GM03348 (cell line): ENCODE results near the gene RBPJ.
A peak's percentile ranks its signal among the peaks of the same experiment; 100 is the strongest.
"Not testable (repeated sequence)": the region's sequence is repeated elsewhere in the genome, so short reads cannot be mapped to it uniquely, and the experiment has no call there.

Experiments used
- DNase-seq: peaks from one replicate; pipeline ENCODE4 v3.0.0; 2012; ENCODE audit warnings: low spot score

The RBPJ gene

GRCh38 chr4:26375551-26375950 is 54.7 kb downstream of the RBPJ start:
- DNase-seq, result no peak

DNA sequence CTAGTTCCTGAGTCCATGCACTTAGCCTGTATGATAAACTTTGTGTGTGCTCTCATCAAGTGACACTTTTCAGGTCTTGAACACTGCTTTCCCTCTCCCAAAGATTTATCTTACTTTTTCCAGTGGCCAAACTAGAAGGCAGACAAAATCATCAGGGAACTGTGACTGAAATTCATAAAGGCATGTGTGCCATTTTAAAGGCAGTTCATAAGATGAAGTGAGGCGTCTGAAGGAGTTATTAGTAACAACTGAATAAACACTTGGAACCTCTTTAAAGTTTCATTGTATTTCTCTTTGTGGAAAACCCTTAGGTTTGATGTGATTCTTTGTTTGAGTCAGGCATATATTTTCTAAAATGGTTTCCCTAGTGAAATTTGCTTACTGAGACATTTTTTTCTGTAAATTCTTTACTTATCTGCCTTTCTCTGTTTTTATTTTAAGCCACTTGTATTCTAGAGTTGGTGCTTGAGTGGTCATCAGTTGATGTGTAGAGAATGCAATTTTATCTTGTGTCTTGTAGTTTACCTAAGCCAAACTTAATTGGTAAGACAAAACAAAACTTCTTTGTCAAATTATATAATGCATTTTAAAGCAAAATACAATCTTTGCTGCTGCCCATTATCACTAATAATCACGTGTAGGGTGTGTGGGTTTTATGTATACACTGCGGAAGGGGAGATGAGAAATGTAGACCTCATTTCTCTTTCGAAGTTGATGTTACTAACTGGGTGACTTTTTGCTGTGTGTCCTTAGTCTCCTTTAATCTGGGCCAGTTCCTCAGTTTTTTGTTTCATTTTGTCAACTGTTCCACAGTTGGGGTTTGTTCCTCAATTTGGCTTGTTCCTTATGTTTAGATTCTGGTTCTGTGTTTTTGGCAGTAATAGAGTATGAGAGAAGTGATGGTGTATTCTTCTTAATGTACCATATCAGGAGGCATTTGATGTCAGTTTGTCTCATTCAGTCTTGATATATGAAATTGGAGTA is 56.8 kb downstream of the RBPJ start:
- no peak for DNase-seq

DNA sequence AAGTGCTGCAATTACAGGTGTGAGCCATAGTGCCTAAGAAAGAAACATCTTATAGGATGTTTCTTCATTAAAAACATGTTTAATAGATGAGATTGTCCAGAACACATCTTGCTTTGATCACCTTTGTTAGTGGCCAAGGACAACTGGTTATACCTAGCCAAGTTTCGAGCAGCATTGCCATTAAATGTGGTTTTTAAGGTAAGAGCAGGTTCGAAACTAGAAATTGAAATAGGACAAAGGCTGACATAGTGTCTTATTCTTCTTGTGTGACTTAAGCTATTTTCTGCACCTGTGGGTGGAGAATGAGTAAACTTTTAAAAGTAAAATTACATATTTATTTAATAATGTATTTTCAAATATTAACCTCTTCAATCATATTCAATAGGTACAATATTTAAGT is 59.0 kb downstream of the RBPJ start:
- DNase-seq, result no peak

GRCh38 chr4:26380740-26381139 is 59.9 kb downstream of the RBPJ start:
- DNase-seq, result no peak

DNA sequence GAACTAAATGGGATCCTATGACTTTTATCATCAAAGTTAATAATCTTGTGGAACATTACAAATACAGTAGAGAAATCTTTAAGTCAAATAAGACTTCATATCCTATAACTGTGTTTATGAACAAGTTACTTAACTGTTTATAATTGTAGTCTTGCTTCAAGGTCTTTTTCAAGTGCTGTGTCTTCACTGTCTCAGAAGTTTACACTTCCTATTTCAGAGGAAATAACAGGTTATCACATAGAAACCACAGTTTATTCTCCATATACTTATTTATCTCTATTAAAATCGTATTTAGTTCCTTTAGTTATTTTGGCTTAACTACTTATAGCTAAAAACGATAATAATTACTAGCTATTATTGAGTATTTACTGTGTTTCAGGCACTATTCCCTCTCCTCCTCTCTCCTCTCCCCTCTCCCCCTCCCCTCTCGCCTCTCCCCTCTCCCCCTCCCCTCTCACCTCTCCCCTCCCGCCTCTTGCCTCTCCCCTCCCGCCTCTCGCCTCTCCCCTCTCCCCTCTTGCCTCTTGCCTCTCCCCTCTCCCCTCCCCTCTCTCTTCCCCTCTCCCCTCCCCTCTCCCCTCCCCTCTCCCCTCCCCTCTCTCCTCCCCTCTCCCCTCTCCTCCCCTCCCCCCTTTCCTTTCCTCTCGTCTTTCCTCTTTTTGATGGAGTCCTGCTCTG is 63.7 kb downstream of the RBPJ start:
- DNase-seq, result no peak

DNA sequence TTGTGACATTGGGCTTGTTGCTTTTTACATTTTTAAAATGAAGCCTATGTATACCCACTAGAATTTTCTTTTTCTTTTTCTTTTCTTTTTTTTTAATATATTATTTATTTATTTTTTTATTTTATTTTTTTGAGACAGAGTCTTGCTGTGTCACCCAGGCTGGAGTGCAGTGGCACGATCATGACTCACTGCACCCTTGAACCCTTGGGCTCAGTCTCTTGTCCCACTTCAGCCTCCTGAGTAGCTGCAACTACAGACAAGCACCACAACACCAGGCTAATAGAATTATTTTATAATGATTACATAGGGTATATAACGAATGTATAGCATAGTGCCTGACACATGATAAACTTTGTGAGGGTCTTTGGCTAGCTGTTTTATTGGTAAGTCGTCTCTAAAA is 64.9 kb downstream of the RBPJ start:
- no peak for DNase-seq

DNA sequence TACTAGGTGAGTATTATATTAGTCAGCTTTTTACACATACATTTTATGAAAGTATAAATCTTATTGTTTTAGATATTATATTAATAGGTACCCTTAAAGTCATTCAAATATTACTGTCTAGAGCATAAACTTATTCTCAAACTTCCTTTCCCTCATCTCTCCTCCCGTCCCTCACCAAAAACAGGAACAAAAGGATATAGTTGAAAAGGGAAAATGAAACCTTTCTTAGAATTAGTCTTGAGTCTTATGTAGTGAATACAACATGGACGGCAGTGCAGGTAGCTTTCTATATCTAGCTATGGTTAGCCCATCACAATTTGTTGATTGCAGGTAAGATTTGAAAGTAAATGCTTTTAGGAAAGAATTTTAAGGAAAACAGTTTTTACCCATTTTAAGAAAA is 65.6 kb downstream of the RBPJ start:
- no peak for DNase-seq

GRCh38 chr4:26388671-26389070 is 67.9 kb downstream of the RBPJ start:
- DNase-seq, result peak; percentile 13

DNA sequence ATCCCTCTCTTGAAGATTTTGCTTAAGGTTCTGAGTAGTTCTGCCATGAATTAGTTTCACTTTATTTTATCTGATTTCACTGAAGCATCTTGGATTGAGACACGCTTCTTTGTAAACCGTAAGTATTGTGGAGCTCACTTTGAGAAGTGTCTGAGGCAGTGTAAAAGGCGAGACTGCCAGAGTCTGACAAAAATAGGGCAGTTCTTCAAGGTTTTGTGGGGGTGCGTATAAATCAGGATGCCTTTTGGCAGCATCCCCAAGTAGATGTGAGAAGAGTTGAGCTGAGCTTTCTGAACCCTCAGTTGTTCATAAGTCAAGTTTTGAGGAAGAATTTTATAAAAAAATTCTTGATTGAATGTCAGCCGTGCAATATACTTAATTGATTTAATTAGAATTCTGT is 76.3 kb downstream of the RBPJ start:
- peak; percentile 17 for DNase-seq

DNA sequence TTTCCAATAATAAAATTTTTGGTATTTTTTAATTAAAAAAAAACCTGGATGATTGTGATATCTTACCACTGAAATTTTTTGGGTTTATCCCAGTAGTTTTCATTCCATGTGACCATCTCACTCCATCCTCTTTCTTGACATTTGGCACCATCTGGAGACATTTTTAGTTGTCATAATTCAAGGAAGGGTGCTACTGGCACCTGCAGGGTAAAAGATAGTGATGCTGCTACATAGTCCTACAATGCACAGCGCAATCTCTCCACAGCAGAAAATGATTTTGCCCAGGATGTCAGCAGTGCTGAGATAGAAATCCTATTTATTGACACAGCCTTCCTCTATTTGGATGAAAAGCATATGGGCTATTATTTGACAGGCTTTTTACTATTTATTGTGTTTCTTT is 79.3 kb downstream of the RBPJ start:
- no peak for DNase-seq

GRCh38 chr4:26402017-26402416 is 81.2 kb downstream of the RBPJ start:
- not testable (repeated sequence) for DNase-seq

DNA sequence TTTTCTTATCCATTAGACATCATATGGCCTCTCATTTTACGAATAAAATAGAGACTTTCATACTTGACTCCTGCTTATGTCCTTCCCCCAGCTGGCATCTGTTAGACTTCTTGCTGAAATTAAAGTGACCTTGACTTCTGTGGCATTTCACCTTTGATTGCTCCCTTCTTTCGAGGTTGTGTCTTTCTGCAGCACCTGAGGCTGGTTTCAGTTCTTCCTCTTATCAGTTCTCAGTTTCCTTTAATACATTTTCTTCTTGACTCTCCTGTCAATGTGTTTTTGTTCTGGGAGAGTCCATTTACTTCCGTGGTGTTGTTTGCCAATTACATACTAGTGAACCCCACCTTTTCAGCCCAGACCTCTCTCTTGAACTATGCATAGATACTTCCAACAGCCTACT is 81.6 kb downstream of the RBPJ start:
- DNase-seq, result no peak

DNA sequence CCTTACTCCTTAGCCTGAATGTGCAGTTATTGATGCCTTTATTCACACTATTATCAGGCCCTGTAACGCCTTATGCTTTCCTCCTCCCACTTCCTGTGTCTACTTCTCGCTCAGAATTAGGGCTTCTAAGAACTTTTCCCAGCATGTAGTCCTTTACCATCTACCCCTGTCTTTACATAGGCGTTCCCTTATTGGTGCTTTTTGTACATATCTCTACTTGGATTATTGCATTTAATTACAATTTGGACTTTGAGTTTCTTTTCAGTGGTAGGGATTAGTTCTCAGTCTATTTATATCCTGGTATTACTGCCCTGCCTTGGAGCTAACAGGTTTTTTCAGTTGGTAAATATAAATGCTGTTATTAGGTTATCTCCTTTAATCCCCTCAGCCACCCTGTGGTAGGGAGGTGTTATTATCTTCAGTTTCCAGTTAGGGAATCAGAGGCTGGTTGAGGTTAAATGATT is 84.0 kb downstream of the RBPJ start:
- DNase-seq, result no peak

GRCh38 chr4:26406346-26406975 is 85.6 kb downstream of the RBPJ start:
- DNase-seq, result no peak

DNA sequence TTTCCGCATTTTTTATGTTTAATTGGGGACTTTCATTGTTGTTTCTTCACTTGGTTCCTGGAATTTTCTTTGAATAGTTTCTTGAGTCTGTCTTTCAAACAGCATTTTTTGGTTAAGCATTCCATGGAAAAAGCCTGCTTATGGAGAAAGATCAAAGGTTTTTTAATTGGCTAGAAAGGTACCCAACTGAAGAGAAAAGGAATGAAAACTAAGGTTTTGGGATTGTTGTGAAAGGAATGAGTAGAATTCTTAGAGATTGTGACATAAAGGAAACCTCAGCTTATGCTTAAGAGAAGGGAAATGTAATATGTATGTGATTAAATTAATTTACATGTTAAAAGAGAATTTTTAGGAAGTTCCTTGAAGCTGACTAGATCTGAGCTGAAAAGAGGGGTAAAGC is 86.7 kb downstream of the RBPJ start:
- peak; percentile 16 for DNase-seq

GRCh38 chr4:26410385-26411293 is 89.8 kb downstream of the RBPJ start:
- peak; percentile 60 for DNase-seq

DNA sequence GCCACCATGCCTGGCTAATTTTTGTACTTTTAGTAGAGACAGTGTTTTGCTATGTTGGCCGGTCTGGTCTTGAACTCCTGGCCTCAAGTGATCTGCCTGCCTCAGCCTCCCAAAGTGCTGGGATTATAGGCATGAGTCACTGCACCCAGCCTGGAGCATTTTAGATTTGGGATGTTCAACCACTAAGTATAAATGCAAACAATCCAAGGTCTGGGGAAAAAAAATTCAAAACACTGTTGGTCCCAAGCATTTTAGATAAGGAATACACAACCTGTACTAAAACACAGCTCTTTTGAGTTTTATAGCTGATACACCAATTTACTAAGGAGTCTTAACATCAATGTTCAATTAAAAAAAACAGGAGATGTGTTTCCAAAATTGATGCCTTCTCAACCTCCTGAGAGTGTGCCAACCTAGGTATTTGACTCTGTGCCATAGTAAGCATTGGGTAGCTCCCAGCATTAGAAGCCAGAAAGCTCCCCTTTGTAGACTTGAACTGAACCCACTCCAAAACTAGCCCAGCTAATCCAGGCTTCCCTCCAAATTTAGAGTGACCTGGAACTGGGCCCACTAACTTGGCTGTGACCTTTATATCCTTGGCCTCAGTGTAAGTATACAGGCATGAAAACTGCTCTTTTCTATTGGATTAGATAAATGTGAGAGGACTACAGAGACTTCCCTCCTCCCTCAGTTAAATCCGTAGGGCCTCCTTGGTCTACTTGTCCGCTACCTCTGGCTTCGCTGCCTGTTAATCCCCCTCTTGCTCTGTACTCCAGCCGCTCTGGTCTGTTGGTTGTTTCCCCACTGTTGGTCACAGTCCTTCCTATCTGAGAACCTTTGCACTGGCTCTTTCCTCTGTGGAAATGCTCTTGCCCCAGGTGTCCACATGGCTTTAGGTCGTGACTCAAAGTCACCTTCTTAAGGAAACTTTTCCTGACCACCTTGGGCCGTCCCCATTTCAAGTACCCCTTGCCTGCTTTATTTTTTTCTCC is 91.9 kb downstream of the RBPJ start:
- DNase-seq, result no peak

DNA sequence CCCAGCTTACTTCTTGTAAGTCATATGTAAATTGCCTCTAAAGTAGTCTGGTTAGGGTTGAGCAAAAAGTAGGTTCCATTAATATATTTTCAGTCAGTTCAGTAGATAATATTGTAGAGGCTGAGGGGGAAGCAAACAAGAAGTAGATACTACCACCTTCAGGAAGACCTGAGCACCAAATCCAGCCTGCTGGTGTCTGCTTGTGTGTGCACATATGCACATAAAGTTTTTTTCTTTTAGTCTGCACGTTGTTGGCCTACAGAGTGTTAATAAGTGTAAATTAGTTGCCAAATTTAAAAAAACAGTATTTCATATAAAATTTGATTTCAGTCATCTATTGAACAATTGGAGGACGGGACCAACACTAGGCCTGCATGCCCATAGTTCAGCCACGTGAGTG is 92.8 kb downstream of the RBPJ start:
- DNase-seq, result no peak

GRCh38 chr4:26418107-26418506 is 97.3 kb downstream of the RBPJ start:
- no peak for DNase-seq

DNA sequence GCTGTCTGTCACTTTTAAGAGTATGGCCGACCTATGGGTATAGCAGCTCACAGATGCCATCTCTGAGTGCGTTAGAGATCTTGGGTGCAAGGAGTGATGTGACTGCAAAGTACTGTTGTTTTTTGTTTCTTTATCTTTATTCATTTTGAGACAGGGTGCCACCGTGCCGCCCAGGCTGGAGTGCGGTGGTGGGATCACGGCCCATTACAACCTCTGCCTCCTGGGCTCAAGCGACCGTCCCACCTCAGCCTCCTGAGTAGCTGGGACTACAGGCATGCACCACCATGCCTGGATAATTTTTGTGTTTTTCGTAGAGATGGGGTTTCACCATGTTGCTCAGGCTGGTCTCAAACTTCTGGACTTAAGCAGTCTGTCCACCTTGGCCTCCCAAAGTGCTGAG is 98.0 kb downstream of the RBPJ start:
- DNase-seq, result no peak
